ENCODE results near the gene MICAL2.

MICAL2 gene

DNA sequence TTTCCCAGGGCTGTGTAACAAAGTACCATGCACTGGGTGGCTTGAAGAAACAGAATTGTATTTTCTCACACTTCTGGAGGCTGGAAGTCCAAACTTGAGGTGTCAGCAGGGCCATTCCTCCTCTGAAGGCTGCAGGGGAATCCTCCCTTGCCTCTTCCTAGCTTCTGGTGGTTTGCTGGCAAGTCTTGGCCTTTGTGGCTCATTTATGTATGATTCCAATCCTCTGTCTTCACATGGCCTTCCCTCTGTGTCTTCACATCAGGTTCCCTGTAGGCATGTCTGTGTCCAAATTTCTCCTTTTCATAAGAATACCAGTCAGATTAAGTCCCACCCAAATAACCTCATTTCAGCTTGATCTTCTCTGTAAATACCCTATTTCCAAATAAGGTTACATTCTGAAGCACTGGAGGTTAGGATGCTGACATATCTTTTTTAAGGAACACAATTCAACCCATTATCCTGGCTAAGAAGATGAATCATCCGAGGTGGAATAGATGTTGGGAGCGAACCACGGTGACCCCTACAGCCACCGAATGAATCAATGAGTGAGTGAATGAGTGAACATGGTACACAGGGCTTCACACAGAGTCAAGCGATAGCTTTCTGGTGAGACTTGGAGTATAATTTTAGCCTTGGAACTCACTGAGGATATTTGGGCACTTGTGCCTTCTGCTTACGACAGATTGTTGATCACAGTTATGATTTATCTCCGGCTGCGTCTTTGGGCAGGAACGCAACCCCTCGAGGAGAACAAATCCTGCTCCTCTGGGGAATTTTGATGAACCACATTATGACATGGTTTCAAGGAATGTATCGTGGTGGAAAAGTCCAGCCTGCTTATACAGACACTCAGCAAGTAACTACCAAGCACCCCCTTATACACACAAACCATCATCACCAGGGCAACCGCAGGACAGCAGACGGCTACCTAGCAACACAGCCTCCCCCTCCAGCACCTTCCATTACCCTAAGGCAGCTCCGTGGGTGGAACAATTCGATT is 34.3 kb upstream of the MICAL2 start:
- Mint-ChIP-seq H3K27me3 (ENCODE audit: low read depth, poor library complexity) (peaks cover 17% of the 10 kb centered on the region), H3K4me1 (no peaks in the 10 kb centered on the region), H3K4me3 (no peak overlapping the region), H3K9me3 (no peaks in the 10 kb centered on the region), H3K36me3 (ENCODE audit: low read depth) (no peaks in the 10 kb centered on the region), H3K27ac (no peak overlapping the region)
- TF ChIP-seq CTCF (IDR thresholded peaks at IDR 0.05) = no peak
- no peak for DNase-seq

GRCh38 chr11:12076840-12077534 is 33.4 kb upstream of the MICAL2 start:
- no peaks in the 10 kb centered on the region for H3K9me3 Mint-ChIP-seq
- peaks cover 17% of the 10 kb centered on the region for H3K27me3 Mint-ChIP-seq (ENCODE audit: low read depth, poor library complexity)
- no peaks in the 10 kb centered on the region for H3K4me1 Mint-ChIP-seq
- no peak overlapping the region for H3K27ac Mint-ChIP-seq
- no peak for TF ChIP-seq CTCF (IDR thresholded peaks at IDR 0.05)
- H3K36me3 Mint-ChIP-seq (ENCODE audit: low read depth) = no peaks in the 10 kb centered on the region
- no peak overlapping the region for H3K4me3 Mint-ChIP-seq
- DNase-seq = no peak

DNA sequence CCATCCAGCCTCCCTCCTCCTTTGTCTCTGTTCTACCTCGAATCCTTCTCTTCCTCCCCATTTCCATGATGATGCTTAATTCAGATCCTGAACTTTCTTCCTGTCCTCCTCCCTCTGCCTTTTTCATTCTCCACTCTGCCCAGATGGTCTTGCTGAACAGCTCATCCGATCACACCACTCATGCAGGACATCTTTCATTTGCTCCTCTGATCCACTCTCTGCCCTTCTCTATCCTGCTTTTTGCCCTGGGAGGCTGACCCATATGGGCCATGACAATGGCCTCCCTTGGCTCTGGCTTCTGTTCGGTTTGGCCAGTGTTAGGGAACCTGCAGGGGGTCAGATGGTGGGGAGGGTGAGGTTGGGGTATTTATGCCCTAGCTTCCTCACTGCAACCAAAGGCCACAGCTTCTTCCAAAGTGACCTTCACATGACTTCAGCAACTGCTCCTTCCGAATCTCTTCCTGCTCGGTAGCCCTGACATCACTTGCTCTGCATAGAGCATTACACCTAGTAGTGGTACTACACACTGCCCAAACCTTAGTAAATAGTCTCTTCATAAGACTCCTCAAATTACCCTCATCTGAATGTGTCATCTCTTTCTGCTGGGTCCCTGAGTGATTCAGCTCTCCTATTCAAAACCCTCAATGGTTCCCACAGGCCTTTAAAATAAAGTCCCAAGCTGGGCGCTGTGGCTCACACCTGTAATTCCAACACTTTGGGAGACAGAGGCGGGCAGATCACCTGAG is 32.7 kb upstream of the MICAL2 start:
- no peak overlapping the region for H3K27ac Mint-ChIP-seq
- no peak overlapping the region for H3K4me3 Mint-ChIP-seq
- peaks cover 14% of the 10 kb centered on the region for H3K27me3 Mint-ChIP-seq (ENCODE audit: low read depth, poor library complexity)
- H3K4me1 Mint-ChIP-seq = no peaks in the 10 kb centered on the region
- no peak for TF ChIP-seq CTCF (IDR thresholded peaks at IDR 0.05)
- peaks cover 3% of the 10 kb centered on the region for H3K9me3 Mint-ChIP-seq
- DNase-seq = no peak
- no peaks in the 10 kb centered on the region for H3K36me3 Mint-ChIP-seq (ENCODE audit: low read depth)

- no peaks in the 10 kb centered on the region for H3K36me3 Mint-ChIP-seq (ENCODE audit: low read depth)
- H3K4me1 Mint-ChIP-seq = no peaks in the 10 kb centered on the region
- no peak for TF ChIP-seq CTCF (IDR thresholded peaks at IDR 0.05)
- H3K9me3 Mint-ChIP-seq = peaks cover 3% of the 10 kb centered on the region
- no peak overlapping the region for H3K4me3 Mint-ChIP-seq
- no peak overlapping the region for H3K27ac Mint-ChIP-seq
- H3K27me3 Mint-ChIP-seq (ENCODE audit: low read depth, poor library complexity) = peaks cover 4% of the 10 kb centered on the region
- DNase-seq = no peak
Observed at GRCh38 chr11:12079726-12080556, 30.4 kb upstream of the MICAL2 start.

DNA sequence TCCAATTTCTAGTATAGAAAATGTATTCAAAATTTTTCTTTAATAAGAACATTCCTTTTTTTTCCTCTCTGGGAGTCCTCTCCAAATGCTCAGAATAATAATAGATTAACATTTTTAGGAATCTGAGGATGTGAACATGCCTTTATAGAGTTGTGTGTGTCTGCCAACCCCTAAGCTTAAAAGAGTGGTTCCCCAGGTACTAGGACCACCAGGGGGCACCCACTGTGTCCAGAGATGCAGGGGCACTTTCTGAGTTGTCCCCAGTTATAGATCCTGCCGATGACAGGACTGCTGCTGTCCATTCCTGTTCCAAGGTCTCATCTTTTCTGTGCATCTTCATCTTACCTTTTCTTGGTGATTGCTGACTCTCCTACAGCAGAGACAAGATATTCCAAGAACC is 27.0 kb upstream of the MICAL2 start:
- no peak for DNase-seq
- H3K27ac Mint-ChIP-seq = no peak overlapping the region
- H3K36me3 Mint-ChIP-seq (ENCODE audit: low read depth) = no peaks in the 10 kb centered on the region
- H3K9me3 Mint-ChIP-seq = peaks cover 3% of the 10 kb centered on the region
- H3K4me1 Mint-ChIP-seq = peaks cover 13% of the 10 kb centered on the region
- no peak for TF ChIP-seq CTCF (IDR thresholded peaks at IDR 0.05)
- H3K4me3 Mint-ChIP-seq = no peak overlapping the region
- H3K27me3 Mint-ChIP-seq (ENCODE audit: low read depth, poor library complexity) = peaks cover 8% of the 10 kb centered on the region

Measured in nephron progenitor cell (in vitro differentiated cells).